GM18909 (cell line): ENCODE data around the gene AICDA.
A peak's percentile ranks its signal among the peaks of the same experiment; 100 is the strongest.
"Not testable (repeated sequence)": the region's sequence is repeated elsewhere in the genome, so short reads cannot be mapped to it uniquely, and the experiment has no call there.

Experiments
- ATAC-seq: cut with Tn5 transposase; IDR thresholded peaks from one replicate; pipeline ENCODE4 v1.9.1; 2021; ENCODE audit warnings: mild to moderate bottlenecking; ENCODE audit not compliant: unreplicated experiment, poor library complexity

AICDA gene

GRCh38 chr12:8615206-8615605, 2.5 kb upstream of the AICDA start:
- no peak for ATAC-seq

- ATAC-seq, result not testable (repeated sequence)
Observed at GRCh38 chr12:8613881-8614280, 1.2 kb upstream of the AICDA start.

DNA sequence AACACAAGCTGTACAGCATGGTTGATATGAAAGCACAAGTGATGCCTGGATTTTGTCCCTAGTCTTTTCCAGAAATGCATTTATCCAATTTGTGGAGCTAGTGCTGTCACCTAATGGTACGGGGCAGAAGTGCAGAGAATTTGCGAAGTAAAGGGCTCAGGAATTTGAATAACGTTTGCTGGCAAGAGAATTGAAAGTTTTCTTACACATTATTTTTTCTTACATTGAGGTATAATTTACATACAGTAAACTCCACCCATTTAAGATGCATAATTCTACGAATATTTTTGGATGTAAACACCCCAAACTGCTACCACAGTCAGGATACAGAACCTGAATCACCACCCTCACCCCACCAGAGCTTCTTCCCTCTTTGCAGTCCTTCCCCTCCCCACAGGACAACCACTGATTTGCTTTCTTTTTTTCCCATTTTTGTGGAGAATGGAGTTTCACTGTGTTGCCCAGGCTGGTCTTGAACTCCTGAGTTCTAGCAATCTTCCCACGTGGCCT, 3.5 kb downstream of the AICDA start:
- ATAC-seq, result no peak

GRCh38 chr12:8606890-8607289, 5.8 kb downstream of the AICDA start:
- ATAC-seq, result no peak

DNA sequence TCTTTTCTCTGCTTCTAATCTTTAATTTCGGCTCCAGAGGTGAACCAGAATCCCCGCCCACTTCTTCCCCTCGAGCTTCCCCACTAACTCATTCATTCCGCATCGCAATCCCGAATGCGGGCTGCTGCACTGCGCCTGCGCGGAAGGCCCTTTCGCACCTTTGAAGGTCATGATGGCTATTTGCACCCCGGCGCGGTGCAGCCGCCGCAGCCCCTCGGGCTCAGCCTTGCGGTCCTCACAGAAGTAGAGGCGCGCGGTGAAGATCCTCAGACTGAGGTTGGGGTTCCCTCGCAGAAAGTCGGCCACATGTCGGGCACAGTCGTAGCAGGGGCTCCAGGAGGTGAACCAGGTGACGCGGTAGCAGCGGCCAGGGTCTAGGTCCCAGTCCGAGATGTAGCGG, 7.6 kb downstream of the AICDA start:
- ATAC-seq, result no peak

DNA sequence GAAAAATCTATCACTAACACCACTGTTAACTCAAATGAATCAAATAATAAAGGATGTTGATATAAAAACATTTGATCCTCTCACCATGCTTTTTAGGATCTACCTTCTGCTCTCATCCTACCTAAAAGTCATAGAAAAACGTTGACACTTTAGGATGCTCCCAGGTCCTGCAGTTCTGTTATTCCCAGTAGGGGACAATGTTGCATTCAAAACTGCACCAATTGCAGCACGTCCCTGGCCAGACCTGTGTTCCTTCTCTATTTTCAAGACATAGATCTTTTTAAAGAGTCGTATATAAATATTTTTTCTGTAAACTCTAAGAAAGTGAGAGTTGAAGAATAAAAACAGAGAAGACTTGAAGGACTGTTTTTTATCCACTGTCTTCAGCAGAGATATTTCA, 8.8 kb downstream of the AICDA start:
- no peak for ATAC-seq

GRCh38 chr12:8603286-8603685, 9.4 kb downstream of the AICDA start:
- ATAC-seq, result no peak

DNA sequence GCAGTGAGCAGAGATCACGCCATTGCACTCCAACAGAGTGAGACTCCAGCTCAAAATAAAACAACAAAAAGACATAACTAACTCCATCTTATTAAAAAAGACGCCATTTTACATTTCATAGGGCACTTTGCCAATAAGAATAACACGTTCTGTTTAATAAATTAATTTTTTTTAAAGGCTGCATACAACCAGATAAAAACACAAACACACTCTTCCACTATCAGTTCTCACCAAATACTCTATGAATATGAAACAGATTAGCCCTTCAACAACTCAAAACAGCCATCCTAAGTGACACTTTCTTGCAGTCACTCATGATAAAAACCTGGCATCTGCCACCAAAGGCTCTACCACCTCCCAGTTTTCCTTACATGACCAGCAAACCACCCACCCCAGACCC, 16.1 kb downstream of the AICDA start:
- ATAC-seq, result no peak

GRCh38 chr12:8594072-8594471, 18.6 kb downstream of the AICDA start:
- no peak for ATAC-seq

GRCh38 chr12:8593246-8593645, 19.4 kb downstream of the AICDA start:
- no peak for ATAC-seq

DNA sequence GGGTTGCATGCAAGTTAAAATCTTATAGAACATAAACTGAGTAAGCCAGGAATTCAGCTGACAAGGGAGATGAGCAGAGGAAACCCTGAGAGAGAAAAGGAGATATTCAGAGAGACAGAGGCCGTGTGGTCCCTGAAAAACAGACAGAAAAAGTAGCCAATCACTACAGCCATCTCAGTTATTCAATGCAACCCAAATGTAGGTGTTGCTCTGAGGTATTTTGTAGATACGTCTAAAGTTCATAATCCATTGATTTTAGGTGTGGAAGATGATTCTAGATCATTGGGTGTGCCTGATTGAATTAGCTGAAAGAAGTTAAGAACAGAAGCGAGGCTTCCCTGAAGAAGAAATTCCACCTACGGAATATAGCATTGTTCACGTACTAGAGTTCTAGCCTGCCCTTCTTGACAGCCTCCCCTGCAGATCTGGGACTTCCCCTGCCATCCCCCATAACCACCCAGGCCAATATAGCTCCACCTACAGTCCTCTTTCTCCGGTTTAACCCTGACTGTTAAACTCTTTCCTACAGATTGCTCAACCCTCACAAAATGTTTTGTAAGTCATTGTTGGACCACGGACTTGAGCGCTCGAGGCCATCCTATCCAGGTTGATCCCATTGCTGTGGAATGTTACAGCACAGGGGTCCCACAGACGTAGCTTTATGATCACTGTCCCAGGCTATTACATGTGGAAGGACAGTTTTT, 21.7 kb downstream of the AICDA start:
- peak; percentile 80 for ATAC-seq

- ATAC-seq, result no peak
Observed at GRCh38 chr12:8589679-8590078, 23.0 kb downstream of the AICDA start.

- ATAC-seq, result not testable (repeated sequence)
Observed at GRCh38 chr12:8584478-8584877, 28.2 kb downstream of the AICDA start.

GRCh38 chr12:8584004-8584403, 28.7 kb downstream of the AICDA start:
- no peak for ATAC-seq

- no peak for ATAC-seq
Observed at GRCh38 chr12:8581098-8581784, 31.4 kb downstream of the AICDA start.

GRCh38 chr12:8577879-8578278, 34.8 kb downstream of the AICDA start:
- no peak for ATAC-seq

DNA sequence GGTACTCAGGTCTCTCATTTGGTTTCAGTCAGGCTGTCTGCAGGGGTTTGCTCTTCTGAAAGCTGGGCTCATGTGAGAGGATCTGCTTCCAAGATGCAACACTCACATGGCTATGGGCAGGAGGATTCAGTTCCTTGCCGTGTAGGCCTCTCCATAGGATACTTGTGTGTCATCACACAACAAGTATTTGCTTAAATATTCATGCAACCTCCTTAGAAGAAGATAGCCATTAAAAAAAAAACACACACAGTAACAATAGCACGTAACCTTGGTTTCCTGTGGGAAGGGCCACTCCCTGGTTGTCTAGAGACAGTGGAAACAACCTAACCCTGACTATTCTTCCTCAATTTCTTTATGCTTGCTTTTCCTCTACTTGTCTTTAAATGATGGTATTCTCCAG, 40.2 kb downstream of the AICDA start:
- no peak for ATAC-seq

GRCh38 chr12:8566525-8566924, 46.1 kb downstream of the AICDA start:
- ATAC-seq, result no peak

- ATAC-seq, result not testable (repeated sequence)
Observed at GRCh38 chr12:8566052-8566451, 46.6 kb downstream of the AICDA start.

DNA sequence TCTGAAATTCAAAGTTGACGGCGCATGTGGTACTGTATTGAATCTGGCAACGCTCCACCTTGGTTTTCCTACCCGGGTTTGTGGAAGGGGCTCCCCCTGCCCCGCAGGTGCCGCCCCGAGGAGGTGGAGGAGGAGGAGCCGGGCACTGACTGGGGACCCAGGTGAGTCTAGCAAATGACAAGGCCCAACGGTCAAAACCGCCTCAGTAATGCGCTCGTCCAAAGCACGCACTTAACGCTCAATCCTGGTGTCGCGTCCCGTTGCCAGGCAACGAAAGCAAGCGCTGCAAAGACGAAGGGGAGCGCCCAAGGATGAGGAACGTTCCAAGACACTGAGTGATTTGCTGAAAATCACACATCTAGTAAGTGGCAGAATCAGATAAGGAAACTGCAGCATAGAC, 48.0 kb downstream of the AICDA start:
- ATAC-seq, result no peak

DNA sequence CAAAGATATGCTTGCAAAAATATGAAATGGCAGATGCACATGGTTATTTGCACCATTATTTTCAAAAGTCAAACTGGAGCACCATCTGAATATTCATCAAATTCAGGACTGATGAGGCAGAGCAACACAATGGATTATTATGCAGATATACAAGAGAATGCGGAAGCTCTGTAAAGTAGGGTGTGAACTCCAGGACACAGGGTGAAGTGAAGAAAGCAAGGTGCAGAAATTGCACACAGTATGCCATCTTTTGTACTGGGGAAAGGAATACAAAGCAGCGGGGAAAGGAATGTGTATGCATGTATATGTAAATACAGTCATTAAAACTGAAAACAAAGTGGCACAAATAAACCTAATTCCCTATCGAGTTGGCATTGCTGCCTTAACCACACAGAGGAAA, 49.3 kb downstream of the AICDA start:
- ATAC-seq, result no peak

DNA sequence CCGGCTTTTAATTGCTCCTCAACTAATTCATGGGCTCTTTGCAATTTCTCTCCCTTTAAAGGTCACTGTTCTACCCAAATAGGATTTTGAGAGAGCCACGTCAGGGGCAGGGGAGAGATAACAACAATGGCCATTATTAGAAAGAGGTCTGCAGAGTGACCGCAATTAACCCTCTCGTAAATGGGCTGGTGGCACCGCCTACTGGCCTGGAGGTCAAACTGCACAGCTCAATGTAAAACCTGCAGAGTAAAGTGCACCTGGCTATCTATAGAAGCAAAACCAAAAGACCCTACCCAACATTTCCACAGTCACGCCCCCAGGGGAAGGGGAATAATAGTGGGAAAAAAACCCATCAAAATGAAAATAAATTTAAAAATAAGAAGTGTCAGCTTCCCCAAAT, 50.3 kb downstream of the AICDA start:
- ATAC-seq, result no peak
